ENCODE data around the gene ADGRG4.
"Not testable (repeated sequence)": the region's sequence is repeated elsewhere in the genome, so short reads cannot be mapped to it uniquely, and the experiment has no call there.

ADGRG4 gene

DNA sequence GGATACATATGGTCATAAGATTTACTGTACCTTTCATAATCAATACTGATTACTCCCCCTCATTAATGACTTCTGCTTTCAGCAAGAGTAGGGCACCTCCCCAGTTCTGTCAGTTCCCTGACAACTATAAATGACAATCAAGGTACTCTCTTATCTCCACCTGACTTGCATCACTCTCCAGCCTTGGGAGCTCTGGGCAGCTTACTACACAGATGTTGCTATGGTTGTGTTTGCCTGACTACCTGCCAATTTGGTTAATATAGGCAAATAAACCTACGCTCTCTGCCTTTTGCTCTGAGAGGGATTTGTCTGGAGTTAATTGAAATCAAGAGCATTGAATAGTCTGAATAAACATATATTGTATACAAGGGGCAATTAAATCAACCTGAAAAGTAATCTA is 26.8 kb upstream of the ADGRG4 start:
- Histone ChIP-seq H3K4me1 (ENCODE audit: insufficient read depth, low read length, poor library complexity, severe bottlenecking) (peaks cover 10% of the 10 kb centered on the region), H3F3A (ENCODE audit: low read depth) (no peaks in the 10 kb centered on the region), H3K9ac (ENCODE audit: low read depth, low read length, poor library complexity, severe bottlenecking) (no peak overlapping the region), H3K27me3 (ENCODE audit: insufficient read depth, low read length, poor library complexity, severe bottlenecking) (no peaks in the 10 kb centered on the region), H3K4me2 (ENCODE audit: low read depth, low read length, poor library complexity, severe bottlenecking) (no peak overlapping the region), H3K9me3 (ENCODE audit: insufficient read depth, low read depth, low read length) (no peaks in the 10 kb centered on the region), H4K20me1 (ENCODE audit: insufficient read depth, low read length, poor library complexity, severe bottlenecking) (no peaks in the 10 kb centered on the region), H3K36me3 (ENCODE audit: insufficient read depth, low read length) (no peaks in the 10 kb centered on the region), H3K4me3 (ENCODE audit: low read length, poor library complexity, severe bottlenecking) (no peak overlapping the region), H3K9me2 (replicated peaks; ENCODE audit: low read depth, low read length) (no peaks in the 10 kb centered on the region), H2AFZ (ENCODE audit: low read length) (no peak overlapping the region), H3K79me2 (ENCODE audit: insufficient read depth, low read length) (no peaks in the 10 kb centered on the region)
- TF ChIP-seq, protein P1, sequence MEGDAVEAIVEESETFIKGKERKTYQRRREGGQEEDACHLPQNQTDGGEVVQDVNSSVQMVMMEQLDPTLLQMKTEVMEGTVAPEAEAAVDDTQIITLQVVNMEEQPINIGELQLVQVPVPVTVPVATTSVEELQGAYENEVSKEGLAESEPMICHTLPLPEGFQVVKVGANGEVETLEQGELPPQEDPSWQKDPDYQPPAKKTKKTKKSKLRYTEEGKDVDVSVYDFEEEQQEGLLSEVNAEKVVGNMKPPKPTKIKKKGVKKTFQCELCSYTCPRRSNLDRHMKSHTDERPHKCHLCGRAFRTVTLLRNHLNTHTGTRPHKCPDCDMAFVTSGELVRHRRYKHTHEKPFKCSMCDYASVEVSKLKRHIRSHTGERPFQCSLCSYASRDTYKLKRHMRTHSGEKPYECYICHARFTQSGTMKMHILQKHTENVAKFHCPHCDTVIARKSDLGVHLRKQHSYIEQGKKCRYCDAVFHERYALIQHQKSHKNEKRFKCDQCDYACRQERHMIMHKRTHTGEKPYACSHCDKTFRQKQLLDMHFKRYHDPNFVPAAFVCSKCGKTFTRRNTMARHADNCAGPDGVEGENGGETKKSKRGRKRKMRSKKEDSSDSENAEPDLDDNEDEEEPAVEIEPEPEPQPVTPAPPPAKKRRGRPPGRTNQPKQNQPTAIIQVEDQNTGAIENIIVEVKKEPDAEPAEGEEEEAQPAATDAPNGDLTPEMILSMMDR (conservative IDR thresholded peaks at IDR 0.05; ENCODE audit: low read length): no peak
- no peak for TF ChIP-seq EZH2phosphoT487 (IDR thresholded peaks at IDR 0.05; ENCODE audit: borderline replicate concordance)

DNA sequence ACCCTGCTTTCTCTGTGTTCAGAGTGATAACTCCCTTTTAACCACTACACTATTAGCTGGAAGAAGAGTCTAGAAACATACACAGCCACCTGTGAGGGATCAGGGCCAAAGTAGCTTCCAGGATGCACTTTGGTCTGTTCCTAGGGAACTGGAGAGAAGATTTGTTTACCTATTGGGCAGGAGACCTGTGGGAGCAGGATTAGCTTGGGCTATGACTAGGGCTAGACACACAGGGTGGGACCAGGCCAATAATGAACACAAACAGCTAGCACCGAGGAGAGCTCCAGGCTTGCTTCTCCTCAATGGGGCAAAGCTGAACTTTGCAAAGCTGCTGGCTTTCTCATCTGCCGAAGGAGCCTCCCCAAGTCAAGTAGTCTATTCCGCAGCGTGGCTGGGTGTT is 25.2 kb upstream of the ADGRG4 start:
- H3K9me3 ChIP-seq (ENCODE audit: insufficient read depth, low read depth, low read length): no peaks in the 10 kb centered on the region
- H4K20me1 ChIP-seq (ENCODE audit: insufficient read depth, low read length, poor library complexity, severe bottlenecking): no peaks in the 10 kb centered on the region
- TF ChIP-seq, protein P1 (conservative IDR thresholded peaks at IDR 0.05; ENCODE audit: low read length): no peak
- no peak for TF ChIP-seq EZH2phosphoT487 (IDR thresholded peaks at IDR 0.05; ENCODE audit: borderline replicate concordance)
- H3K27me3 ChIP-seq (ENCODE audit: insufficient read depth, low read length, poor library complexity, severe bottlenecking): no peaks in the 10 kb centered on the region
- H3K9ac ChIP-seq (ENCODE audit: low read depth, low read length, poor library complexity, severe bottlenecking): no peak overlapping the region
- no peaks in the 10 kb centered on the region for H3K9me2 ChIP-seq (replicated peaks; ENCODE audit: low read depth, low read length)
- H3K4me3 ChIP-seq (ENCODE audit: low read length, poor library complexity, severe bottlenecking): no peak overlapping the region
- no peaks in the 10 kb centered on the region for H3F3A ChIP-seq (ENCODE audit: low read depth)
- H3K4me1 ChIP-seq (ENCODE audit: insufficient read depth, low read length, poor library complexity, severe bottlenecking): peaks cover 10% of the 10 kb centered on the region
- no peak overlapping the region for H3K4me2 ChIP-seq (ENCODE audit: low read depth, low read length, poor library complexity, severe bottlenecking)
- H3K36me3 ChIP-seq (ENCODE audit: insufficient read depth, low read length): no peaks in the 10 kb centered on the region
- no peaks in the 10 kb centered on the region for H3K79me2 ChIP-seq (ENCODE audit: insufficient read depth, low read length)
- H2AFZ ChIP-seq (ENCODE audit: low read length): no peak overlapping the region

DNA sequence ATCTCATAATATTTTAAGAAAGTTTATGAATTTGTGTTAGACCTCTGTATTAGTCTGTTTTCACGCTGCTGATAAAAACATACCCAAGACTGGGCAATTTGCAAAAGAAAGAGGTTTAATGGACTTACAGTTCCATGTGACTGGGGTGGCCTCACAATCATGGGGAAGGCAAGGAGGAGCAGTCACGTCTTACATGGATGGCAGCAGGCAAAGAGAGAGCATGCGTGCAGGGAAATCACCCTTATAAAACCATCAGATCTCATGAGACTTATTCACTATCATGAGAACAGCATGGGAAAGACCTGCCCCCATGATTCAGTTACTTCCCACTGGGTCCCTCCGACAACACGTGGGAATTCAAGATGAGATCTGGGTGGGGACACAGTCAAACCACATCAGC is 14.4 kb upstream of the ADGRG4 start:
- not testable (repeated sequence) for H3K36me3 ChIP-seq (ENCODE audit: insufficient read depth, low read length); H4K20me1 ChIP-seq (ENCODE audit: insufficient read depth, low read length, poor library complexity, severe bottlenecking); H3K27me3 ChIP-seq (ENCODE audit: insufficient read depth, low read length, poor library complexity, severe bottlenecking); H3K9me3 ChIP-seq (ENCODE audit: insufficient read depth, low read depth, low read length); H3K9me2 ChIP-seq (replicated peaks; ENCODE audit: low read depth, low read length); H3K79me2 ChIP-seq (ENCODE audit: insufficient read depth, low read length); H3K4me3 ChIP-seq (ENCODE audit: low read length, poor library complexity, severe bottlenecking); H3K4me2 ChIP-seq (ENCODE audit: low read depth, low read length, poor library complexity, severe bottlenecking); H2AFZ ChIP-seq (ENCODE audit: low read length); H3K4me1 ChIP-seq (ENCODE audit: insufficient read depth, low read length, poor library complexity, severe bottlenecking); H3K9ac ChIP-seq (ENCODE audit: low read depth, low read length, poor library complexity, severe bottlenecking); H3F3A ChIP-seq (ENCODE audit: low read depth)

DNA sequence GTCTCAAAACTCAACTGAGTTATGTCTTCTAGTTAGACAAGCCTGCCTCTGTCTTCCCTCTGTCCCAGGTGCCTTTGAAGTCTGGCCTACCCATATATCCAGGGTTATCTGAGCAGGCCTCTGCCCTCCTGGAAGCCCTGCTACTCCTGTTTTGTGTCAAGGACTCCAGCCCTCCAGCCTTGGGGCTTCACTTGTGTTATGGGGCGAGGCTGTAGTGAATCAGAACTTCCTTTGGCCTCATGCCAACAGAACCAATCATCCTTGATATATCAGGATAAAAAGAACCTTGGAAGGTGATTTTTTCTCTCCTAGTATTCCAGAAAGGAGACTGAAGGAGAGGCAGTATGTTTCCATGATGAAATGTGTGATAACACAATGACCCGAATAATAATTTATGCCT is 8.9 kb upstream of the ADGRG4 start:
- no peaks in the 10 kb centered on the region for H3K9me2 ChIP-seq (replicated peaks; ENCODE audit: low read depth, low read length)
- H3K36me3 ChIP-seq (ENCODE audit: insufficient read depth, low read length): no peaks in the 10 kb centered on the region
- H3K4me1 ChIP-seq (ENCODE audit: insufficient read depth, low read length, poor library complexity, severe bottlenecking): no peaks in the 10 kb centered on the region
- H3K79me2 ChIP-seq (ENCODE audit: insufficient read depth, low read length): no peaks in the 10 kb centered on the region
- no peak overlapping the region for H2AFZ ChIP-seq (ENCODE audit: low read length)
- TF ChIP-seq, protein P1 (conservative IDR thresholded peaks at IDR 0.05; ENCODE audit: low read length): no peak
- no peak for TF ChIP-seq EZH2phosphoT487 (IDR thresholded peaks at IDR 0.05; ENCODE audit: borderline replicate concordance)
- H3F3A ChIP-seq (ENCODE audit: low read depth): no peaks in the 10 kb centered on the region
- no peak overlapping the region for H3K4me2 ChIP-seq (ENCODE audit: low read depth, low read length, poor library complexity, severe bottlenecking)
- H3K27me3 ChIP-seq (ENCODE audit: insufficient read depth, low read length, poor library complexity, severe bottlenecking): no peaks in the 10 kb centered on the region
- no peaks in the 10 kb centered on the region for H4K20me1 ChIP-seq (ENCODE audit: insufficient read depth, low read length, poor library complexity, severe bottlenecking)
- H3K4me3 ChIP-seq (ENCODE audit: low read length, poor library complexity, severe bottlenecking): no peak overlapping the region
- H3K9me3 ChIP-seq (ENCODE audit: insufficient read depth, low read depth, low read length): no peaks in the 10 kb centered on the region
- no peak overlapping the region for H3K9ac ChIP-seq (ENCODE audit: low read depth, low read length, poor library complexity, severe bottlenecking)

Measured in Loucy (cell line).